ENCODE data around the gene GABRG3.

Gene GABRG3

DNA sequence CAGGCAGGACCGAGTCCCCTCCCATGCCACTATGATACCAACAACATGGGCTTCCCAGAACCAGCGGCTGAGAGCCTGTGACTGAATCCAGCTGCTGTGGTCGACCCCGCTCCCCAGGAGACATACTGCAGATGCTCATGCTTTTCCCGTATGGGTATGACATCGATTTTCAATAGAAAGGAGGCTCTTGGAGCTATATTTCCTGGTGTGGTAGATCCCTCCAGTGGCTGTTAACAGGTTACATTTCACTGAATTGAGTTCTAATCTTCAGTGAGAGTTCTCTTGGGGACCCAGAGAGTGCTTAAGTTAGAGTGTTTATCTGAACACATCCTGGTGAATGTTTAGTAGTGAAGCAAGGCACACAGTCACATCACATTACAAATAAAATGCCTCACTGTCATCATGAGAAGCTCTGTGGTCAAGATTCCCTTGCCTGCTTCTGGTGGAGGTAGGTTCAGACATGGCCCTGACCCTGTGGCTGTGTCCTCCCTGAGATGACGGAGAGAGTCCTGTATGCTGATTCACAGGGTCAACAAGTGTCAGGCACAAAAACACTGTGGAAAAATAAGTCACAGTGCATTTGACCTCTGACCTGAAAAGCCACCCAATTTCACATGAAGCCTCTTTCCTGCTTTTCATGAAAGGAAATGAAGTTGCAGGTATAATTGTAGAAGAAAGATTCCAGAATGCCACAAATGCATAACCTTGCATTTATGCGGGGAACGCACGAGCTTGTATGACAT lies 110.9 kb downstream of the GABRG3 start:
- no peak for DNase-seq (ENCODE audit: low read depth)
- no peak overlapping the region for H3K4me3 ChIP-seq (ENCODE audit: control insufficient read depth, low read depth, low read length)
- TF ChIP-seq, protein P1, sequence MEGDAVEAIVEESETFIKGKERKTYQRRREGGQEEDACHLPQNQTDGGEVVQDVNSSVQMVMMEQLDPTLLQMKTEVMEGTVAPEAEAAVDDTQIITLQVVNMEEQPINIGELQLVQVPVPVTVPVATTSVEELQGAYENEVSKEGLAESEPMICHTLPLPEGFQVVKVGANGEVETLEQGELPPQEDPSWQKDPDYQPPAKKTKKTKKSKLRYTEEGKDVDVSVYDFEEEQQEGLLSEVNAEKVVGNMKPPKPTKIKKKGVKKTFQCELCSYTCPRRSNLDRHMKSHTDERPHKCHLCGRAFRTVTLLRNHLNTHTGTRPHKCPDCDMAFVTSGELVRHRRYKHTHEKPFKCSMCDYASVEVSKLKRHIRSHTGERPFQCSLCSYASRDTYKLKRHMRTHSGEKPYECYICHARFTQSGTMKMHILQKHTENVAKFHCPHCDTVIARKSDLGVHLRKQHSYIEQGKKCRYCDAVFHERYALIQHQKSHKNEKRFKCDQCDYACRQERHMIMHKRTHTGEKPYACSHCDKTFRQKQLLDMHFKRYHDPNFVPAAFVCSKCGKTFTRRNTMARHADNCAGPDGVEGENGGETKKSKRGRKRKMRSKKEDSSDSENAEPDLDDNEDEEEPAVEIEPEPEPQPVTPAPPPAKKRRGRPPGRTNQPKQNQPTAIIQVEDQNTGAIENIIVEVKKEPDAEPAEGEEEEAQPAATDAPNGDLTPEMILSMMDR (IDR thresholded peaks at IDR 0.05; ENCODE audit: control insufficient read depth, insufficient read depth, low read depth, low read length, missing control alignments), result no peak

DNA sequence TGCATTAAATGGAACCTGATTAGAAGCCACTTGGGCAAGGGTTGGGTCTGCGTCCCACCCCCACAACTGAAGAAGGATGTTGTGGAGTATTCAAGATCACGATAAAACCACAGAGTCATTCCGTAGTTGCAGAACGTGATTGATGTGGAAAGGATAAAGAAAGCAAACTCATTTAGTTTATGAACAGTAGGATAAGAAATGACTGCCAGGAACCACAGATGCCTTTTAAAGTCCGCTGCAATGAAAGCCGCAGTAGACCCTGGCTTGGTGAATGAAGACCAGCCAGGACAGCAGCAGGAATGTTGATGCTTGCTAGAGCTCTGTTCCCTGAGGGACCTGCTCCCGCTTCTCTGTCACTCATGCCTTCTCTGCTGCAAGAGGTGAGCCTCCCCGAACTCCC lies 111.5 kb downstream of the GABRG3 start:
- TF ChIP-seq, protein P1 (IDR thresholded peaks at IDR 0.05; ENCODE audit: control insufficient read depth, insufficient read depth, low read depth, low read length, missing control alignments), result no peak
- no peak for DNase-seq (ENCODE audit: low read depth)
- H3K4me3 ChIP-seq (ENCODE audit: control insufficient read depth, low read depth, low read length), result no peak overlapping the region

DNA sequence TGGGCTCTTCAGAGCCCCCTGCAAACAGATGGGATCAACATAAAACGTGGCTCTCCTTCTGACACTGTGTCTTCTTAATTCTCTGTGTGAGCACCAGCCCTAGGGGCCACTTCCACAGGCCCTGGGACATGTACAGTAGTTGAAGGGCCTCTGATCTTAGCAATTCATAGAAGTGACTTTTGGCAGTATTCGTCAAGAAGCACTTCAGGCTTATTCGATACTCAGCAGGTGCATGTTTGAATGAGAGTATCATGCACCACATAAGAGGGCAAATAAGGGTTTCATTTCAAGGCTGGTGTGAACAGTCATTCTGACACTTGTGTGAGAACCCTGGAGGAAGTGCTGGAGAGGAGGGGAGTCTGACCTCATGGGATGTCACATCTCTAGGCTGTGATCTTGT lies 113.9 kb downstream of the GABRG3 start:
- no peak overlapping the region for H3K4me3 ChIP-seq (ENCODE audit: control insufficient read depth, low read depth, low read length)
- TF ChIP-seq, protein P1 (IDR thresholded peaks at IDR 0.05; ENCODE audit: control insufficient read depth, insufficient read depth, low read depth, low read length, missing control alignments), result no peak
- DNase-seq (ENCODE audit: low read depth), result no peak

DNA sequence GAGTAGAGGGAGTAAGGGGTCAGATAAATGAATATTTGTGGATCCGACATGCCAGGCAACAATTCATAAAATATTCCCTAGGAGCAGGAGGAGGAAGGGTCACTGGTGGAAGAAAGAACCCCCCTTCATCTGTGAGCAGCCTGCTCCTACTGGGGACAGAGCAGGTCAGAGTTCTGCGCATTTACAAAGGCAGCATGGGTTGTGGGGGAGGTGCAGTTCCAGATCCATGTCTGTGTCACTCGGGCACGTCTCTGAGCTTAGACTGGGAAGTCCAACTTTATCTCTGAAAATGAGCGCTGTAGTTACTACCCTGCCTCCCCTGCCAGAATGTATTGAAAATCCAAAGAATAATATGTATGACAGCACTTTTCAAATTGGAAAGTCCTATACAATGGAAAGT lies 115.2 kb downstream of the GABRG3 start:
- no peak overlapping the region for H3K4me3 ChIP-seq (ENCODE audit: control insufficient read depth, low read depth, low read length)
- TF ChIP-seq, protein P1 (IDR thresholded peaks at IDR 0.05; ENCODE audit: control insufficient read depth, insufficient read depth, low read depth, low read length, missing control alignments), result no peak
- DNase-seq (ENCODE audit: low read depth), result no peak

DNA sequence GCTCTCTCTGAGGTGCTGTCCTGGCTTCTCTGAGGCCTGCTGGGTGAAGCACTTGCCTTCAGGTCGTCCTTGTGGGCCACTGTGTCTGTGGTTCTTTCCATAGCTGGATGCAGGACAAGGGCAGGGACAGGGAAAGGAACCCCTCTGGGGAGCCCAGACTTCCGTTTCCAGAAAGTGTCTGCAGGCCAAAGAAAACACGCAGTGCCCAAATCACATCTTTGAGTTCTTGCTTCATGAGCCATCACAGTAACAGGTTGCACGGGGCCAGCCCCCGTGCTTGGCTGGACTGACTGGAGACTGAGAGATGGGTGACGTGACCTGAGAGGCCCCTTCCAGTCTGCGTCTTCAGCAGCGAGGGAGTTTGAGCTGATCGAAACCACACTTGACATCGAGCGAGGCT lies 115.8 kb downstream of the GABRG3 start:
- no peak overlapping the region for H3K4me3 ChIP-seq (ENCODE audit: control insufficient read depth, low read depth, low read length)
- DNase-seq (ENCODE audit: low read depth), result no peak
- TF ChIP-seq, protein P1 (IDR thresholded peaks at IDR 0.05; ENCODE audit: control insufficient read depth, insufficient read depth, low read depth, low read length, missing control alignments), result no peak

DNA sequence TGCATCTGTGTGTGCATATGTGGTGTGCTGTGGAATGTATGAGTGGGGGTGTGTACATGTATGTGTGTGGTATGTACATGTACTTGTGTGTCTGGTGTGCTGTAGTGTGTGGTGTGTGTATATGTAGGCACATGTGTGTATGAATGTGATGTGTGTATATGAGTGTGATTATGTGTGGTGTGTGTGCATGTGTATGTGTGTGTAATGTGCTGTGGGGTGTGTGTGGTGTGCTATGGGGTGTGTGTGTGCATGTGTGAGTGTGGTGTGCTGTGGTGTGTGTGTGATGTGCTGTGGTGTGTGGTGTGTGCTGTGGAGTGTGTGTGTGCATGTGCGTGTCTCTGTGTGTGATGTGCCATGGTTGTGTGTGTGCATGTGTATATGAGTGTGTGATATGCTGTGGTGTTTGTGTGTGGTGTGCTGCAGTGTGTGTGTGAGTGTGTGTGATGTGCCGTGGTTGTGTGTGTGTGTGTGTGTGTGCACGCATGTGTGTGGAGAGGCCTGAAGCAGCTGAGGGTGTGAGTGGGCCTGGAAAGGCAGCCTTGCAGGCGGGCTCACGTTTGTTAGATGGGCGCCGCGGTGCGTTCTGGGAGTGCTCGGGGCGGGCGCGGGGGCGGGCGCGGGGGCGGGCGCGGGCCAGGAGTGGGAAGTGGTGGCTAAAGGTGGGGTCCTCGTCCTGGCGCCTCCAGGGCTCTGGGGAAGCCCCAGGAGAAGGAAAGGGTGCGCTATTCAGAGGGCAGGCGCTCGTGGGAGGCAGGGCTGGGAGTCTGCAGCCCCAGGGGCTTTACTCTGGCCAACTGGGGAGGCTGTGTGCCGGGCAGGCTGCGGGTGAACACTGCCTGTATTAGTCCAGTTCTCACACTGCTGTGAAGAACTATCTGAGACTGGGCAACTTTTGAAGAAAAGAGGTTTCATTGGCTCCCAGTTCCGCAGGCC lies 116.9 kb downstream of the GABRG3 start:
- no peak for DNase-seq (ENCODE audit: low read depth)
- H3K4me3 ChIP-seq (ENCODE audit: control insufficient read depth, low read depth, low read length), result no peak overlapping the region
- TF ChIP-seq, protein P1 (IDR thresholded peaks at IDR 0.05; ENCODE audit: control insufficient read depth, insufficient read depth, low read depth, low read length, missing control alignments), result no peak
